Loucy (cell line): ENCODE data around the gene PUSL1.
A peak's percentile ranks its signal among the peaks of the same experiment; 100 is the strongest.

Experiments used
- H2AFZ ChIP-seq: fragments of 200-600 bp; sonication (generic); 2 replicates; pipeline ENCODE4 v1.6.0; 2016; ENCODE audit warnings: antibody characterized with exemption, mild to moderate bottlenecking, low read length, moderate library complexity
- H3F3A ChIP-seq: fragments of 200-600 bp; 2 replicates; pipeline ENCODE4 v1.6.0; 2016; ENCODE audit warnings: antibody characterized with exemption, low read depth, mild to moderate bottlenecking
- H3K27me3 ChIP-seq: fragments of 200-600 bp; sonication (generic); 2 replicates; pipeline ENCODE4 v1.6.1; 2014; ENCODE audit warnings: low read length, mild to moderate bottlenecking; ENCODE audit not compliant: insufficient read depth, poor library complexity, severe bottlenecking
- H3K36me3 ChIP-seq: fragments of 200-600 bp; sonication (generic); 2 replicates; pipeline ENCODE4 v1.6.1; 2016; ENCODE audit warnings: low read length; ENCODE audit not compliant: insufficient read depth
- H3K4me1 ChIP-seq: fragments of 200-600 bp; sonication (generic); 2 replicates; pipeline ENCODE4 v1.5.1; 2014; ENCODE audit warnings: low read length, mild to moderate bottlenecking; ENCODE audit not compliant: insufficient read depth, poor library complexity, severe bottlenecking
- H3K4me2 ChIP-seq: fragments of 200-600 bp; sonication (generic); 2 replicates; pipeline ENCODE4 v1.6.0; 2014; ENCODE audit warnings: antibody characterized with exemption, low read length, low read depth, mild to moderate bottlenecking; ENCODE audit not compliant: poor library complexity, severe bottlenecking
- H3K4me3 ChIP-seq: fragments of 200-600 bp; sonication (generic); 2 replicates; pipeline ENCODE4 v1.5.1; 2014; ENCODE audit warnings: low read length, mild to moderate bottlenecking, mixed read lengths; ENCODE audit not compliant: poor library complexity, severe bottlenecking
- H3K79me2 ChIP-seq: fragments of 200-600 bp; sonication (generic); 2 replicates; pipeline ENCODE4 v1.6.1; 2014; ENCODE audit warnings: low read length; ENCODE audit not compliant: insufficient read depth
- H3K9ac ChIP-seq: fragments of 200-600 bp; sonication (generic); 2 replicates; pipeline ENCODE4 v1.6.0; 2014; ENCODE audit warnings: mild to moderate bottlenecking, low read depth, low read length, moderate library complexity; ENCODE audit not compliant: poor library complexity, severe bottlenecking
- H3K9me2 ChIP-seq: fragments of 200-600 bp; sonication (generic); replicated peaks from 2 replicates; pipeline ENCODE4 v1.6.1; 2016; ENCODE audit warnings: low read depth, low read length, mixed read lengths
- H3K9me3 ChIP-seq: fragments of 200-600 bp; sonication (generic); 2 replicates; pipeline ENCODE4 v1.6.1; 2014; ENCODE audit warnings: mild to moderate bottlenecking, antibody characterized with exemption, low read length, low read depth; ENCODE audit not compliant: insufficient read depth
- H4K20me1 ChIP-seq: fragments of 200-600 bp; sonication (generic); 2 replicates; pipeline ENCODE4 v1.6.0; 2014; ENCODE audit warnings: antibody characterized with exemption, low read length, mild to moderate bottlenecking; ENCODE audit not compliant: insufficient read depth, poor library complexity, severe bottlenecking
- EZH2phosphoT487 ChIP-seq: fragments of 200-600 bp; IDR thresholded peaks from 2 replicates; pipeline ENCODE4 v1.6.1; 2018; ENCODE audit warnings: antibody characterized with exemption, mild to moderate bottlenecking, moderate library complexity, borderline replicate concordance
- TF ChIP-seq, protein P1 (sequence below): fragments of 200-600 bp; sonication (generic); conservative IDR thresholded peaks from 2 replicates; pipeline ENCODE4 v1.5.1; 2014; ENCODE audit warnings: mild to moderate bottlenecking, antibody characterized with exemption, low read length

Gene PUSL1

DNA sequence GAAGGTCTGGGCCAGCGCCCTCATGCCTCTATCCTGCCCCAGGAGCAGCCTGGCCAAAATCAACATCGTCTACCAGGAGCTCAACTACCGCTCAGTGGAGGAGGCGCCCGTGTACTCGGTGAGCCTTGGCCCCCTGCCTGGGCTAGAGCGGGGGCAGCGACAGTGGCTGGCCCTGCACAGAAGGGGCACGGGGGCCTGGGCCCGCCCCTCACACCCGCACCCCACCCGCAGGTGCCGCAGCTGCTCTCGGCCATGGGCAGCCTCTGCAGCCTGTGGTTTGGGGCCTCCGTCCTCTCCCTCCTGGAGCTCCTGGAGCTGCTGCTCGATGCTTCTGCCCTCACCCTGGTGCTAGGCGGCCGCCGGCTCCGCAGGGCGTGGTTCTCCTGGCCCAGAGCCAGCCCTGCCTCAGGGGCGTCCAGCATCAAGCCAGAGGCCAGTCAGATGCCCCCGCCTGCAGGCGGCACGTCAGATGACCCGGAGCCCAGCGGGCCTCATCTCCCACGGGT is 17.3 kb upstream of the PUSL1 start:
- H3K4me2 ChIP-seq = no peak overlapping the region

DNA sequence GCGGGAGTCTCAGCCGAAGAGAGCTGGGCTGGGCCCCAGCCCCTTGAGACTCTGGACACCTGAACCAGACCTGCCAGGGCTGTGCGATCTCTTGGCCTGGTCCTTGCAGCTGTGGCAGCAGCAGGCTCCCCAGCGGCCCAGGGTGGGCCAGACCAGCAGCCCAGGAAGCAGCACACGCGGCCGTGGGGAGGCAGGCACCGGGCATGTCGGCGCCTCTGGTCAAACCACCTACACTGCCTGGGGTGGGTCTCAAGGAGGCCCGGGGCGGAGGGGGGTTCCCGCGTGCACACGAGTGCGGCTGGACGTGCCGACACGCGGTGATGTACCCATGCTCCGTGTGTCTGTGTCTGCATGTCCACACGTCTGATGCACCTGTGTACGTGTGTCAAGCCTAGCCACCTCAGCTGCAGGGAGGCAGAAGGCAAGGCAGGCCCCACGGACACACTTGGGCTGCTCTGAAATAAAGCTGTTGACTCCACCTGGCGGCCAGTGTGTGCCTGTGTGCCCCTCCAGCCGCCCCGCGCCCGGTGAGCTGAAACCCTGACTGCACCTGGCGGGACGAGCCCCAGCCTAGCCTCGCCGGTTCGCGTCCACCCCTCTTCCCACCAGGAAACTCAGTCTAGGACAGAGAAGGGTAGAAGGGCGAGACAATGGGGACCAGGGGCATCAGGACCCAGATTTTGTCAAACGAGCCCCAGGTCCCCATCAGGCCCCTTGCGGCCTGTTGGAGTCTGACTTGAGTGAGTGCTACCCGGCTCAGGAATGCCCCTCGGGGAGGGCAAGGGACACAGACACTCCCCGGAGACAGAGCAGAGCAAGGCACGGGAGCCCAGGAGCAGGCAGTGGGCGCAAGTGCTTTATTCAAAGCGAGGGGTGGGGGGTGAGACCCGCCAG is 16.6 kb upstream of the PUSL1 start:
- no peaks in the 10 kb centered on the region for H3K79me2 ChIP-seq
- H3K9me2 ChIP-seq = no peaks in the 10 kb centered on the region
- no peak overlapping the region for H3K4me2 ChIP-seq
- H3K9ac ChIP-seq = no peak overlapping the region
- H3K9me3 ChIP-seq = no peaks in the 10 kb centered on the region
- H3K36me3 ChIP-seq = no peaks in the 10 kb centered on the region
- no peaks in the 10 kb centered on the region for H3F3A ChIP-seq
- no peak overlapping the region for H3K4me3 ChIP-seq
- no peak overlapping the region for H2AFZ ChIP-seq
- no peaks in the 10 kb centered on the region for H4K20me1 ChIP-seq
- no peaks in the 10 kb centered on the region for H3K4me1 ChIP-seq
- TF ChIP-seq EZH2phosphoT487 = no peak
- TF ChIP-seq, protein P1, sequence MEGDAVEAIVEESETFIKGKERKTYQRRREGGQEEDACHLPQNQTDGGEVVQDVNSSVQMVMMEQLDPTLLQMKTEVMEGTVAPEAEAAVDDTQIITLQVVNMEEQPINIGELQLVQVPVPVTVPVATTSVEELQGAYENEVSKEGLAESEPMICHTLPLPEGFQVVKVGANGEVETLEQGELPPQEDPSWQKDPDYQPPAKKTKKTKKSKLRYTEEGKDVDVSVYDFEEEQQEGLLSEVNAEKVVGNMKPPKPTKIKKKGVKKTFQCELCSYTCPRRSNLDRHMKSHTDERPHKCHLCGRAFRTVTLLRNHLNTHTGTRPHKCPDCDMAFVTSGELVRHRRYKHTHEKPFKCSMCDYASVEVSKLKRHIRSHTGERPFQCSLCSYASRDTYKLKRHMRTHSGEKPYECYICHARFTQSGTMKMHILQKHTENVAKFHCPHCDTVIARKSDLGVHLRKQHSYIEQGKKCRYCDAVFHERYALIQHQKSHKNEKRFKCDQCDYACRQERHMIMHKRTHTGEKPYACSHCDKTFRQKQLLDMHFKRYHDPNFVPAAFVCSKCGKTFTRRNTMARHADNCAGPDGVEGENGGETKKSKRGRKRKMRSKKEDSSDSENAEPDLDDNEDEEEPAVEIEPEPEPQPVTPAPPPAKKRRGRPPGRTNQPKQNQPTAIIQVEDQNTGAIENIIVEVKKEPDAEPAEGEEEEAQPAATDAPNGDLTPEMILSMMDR = peak; percentile 63
- H3K27me3 ChIP-seq = no peaks in the 10 kb centered on the region

More for the DNA sequence above, 17.3 kb upstream of the PUSL1 start:
- no peaks in the 10 kb centered on the region for H3F3A ChIP-seq
- no peaks in the 10 kb centered on the region for H3K4me1 ChIP-seq
- no peak overlapping the region for H2AFZ ChIP-seq
- H3K27me3 ChIP-seq = no peaks in the 10 kb centered on the region
- H3K9ac ChIP-seq = no peak overlapping the region
- no peaks in the 10 kb centered on the region for H3K9me3 ChIP-seq
- no peaks in the 10 kb centered on the region for H3K36me3 ChIP-seq
- H3K79me2 ChIP-seq = no peaks in the 10 kb centered on the region
- no peak overlapping the region for H3K4me3 ChIP-seq
- no peak for TF ChIP-seq EZH2phosphoT487
- TF ChIP-seq, protein P1 = no peak
- H4K20me1 ChIP-seq = no peaks in the 10 kb centered on the region
- no peaks in the 10 kb centered on the region for H3K9me2 ChIP-seq

DNA sequence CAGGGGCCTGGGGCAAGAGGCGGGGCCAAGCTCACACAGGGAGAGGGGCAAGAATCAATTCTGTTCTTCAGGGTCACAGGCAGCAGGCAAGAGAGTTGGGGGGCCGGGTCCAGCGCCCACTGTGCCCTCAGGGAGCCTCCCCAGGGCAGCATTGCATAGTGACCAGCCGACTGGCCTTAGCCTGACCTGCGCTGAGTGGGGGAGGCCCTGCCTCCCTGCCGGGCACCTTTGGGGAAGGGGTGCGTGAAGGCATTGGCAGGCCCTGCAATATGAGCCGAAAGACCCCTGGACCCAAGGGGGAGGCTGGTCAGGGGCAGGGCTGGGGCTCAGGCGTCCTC is 16.0 kb upstream of the PUSL1 start:
- H3K4me1 ChIP-seq = no peaks in the 10 kb centered on the region
- H3K4me3 ChIP-seq = no peak overlapping the region
- H3K27me3 ChIP-seq = no peaks in the 10 kb centered on the region
- H4K20me1 ChIP-seq = no peaks in the 10 kb centered on the region
- no peaks in the 10 kb centered on the region for H3K36me3 ChIP-seq
- H3K9me3 ChIP-seq = no peaks in the 10 kb centered on the region
- H3K9ac ChIP-seq = no peak overlapping the region
- no peaks in the 10 kb centered on the region for H3F3A ChIP-seq
- no peaks in the 10 kb centered on the region for H3K79me2 ChIP-seq
- H2AFZ ChIP-seq = no peak overlapping the region
- no peaks in the 10 kb centered on the region for H3K9me2 ChIP-seq
- H3K4me2 ChIP-seq = no peak overlapping the region
- TF ChIP-seq EZH2phosphoT487 = no peak
- TF ChIP-seq, protein P1 = no peak
